ENCODE results near the gene SEC24D.
A peak's percentile ranks its signal among the peaks of the same experiment; 100 is the strongest.

Gene SEC24D

DNA sequence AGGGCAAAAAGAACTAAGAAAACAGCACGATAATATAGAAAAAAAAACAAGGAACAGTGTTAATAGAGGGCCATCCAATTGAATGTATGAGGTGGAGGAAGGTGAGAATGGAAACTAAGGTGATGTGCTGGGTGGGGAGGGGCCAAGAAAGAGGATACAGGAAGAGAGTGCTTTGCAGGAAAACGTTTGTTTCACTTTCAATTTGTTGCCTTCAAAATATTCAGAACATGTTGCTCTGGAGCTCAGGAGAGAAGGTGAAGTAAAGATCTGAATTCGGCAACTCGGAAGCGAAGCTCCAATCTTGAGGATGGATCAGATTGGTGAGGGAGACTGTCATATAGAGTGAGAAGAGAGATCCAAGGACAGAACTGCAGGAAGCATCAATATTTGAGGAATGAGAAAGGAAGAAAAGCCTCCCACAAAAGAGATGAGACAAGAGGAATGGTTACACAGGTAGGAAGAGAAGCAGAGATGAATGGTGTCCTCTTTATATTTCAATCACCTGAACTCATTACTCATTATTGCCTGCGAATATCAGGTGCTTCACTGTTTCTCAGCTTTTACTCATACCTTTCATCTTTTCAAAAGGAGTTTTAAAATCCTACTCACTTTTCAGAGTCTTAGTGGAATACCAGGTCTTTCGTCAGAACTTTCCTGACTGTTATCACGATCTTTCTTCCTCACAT lies 14.7 kb upstream of the SEC24D start:
- peak overlapping the region; percentile 54 for H3K4me3 ChIP-seq (ENCODE audit: low read depth, low read length)
- TF ChIP-seq, protein P1, sequence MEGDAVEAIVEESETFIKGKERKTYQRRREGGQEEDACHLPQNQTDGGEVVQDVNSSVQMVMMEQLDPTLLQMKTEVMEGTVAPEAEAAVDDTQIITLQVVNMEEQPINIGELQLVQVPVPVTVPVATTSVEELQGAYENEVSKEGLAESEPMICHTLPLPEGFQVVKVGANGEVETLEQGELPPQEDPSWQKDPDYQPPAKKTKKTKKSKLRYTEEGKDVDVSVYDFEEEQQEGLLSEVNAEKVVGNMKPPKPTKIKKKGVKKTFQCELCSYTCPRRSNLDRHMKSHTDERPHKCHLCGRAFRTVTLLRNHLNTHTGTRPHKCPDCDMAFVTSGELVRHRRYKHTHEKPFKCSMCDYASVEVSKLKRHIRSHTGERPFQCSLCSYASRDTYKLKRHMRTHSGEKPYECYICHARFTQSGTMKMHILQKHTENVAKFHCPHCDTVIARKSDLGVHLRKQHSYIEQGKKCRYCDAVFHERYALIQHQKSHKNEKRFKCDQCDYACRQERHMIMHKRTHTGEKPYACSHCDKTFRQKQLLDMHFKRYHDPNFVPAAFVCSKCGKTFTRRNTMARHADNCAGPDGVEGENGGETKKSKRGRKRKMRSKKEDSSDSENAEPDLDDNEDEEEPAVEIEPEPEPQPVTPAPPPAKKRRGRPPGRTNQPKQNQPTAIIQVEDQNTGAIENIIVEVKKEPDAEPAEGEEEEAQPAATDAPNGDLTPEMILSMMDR (IDR thresholded peaks at IDR 0.05; ENCODE audit: low read depth, low read length): no peak

DNA sequence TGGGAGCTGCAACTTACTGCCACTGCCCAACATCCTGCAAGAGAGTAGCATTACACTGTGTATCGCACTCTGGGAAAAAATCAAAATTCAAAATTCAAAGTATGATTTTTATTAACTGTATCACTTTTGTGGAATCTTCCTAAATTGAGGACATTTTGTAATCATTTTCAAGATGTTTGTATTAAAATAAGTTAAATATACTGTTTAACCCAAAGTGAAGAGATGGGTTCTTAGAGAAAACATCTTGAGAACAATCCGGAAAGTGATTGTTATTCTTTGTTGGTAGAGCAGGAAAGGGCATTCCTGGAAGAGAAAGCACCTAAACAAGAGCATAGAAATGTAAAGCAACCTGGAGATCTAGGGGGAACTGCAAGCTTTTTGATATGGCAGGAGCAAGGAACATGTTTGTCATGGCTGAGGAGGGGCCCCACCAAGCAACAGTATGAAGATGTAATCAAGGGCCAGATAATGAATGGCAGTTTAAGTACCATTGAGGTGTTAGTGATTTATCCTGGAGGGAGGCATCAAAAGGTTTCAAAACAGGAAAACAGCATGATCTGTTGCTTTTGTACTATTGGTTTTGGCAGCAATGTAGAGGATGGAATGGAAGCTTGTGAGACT lies 14.1 kb upstream of the SEC24D start:
- H3K4me3 ChIP-seq (ENCODE audit: low read depth, low read length): peak overlapping the region; percentile 54
- TF ChIP-seq, protein P1 (IDR thresholded peaks at IDR 0.05; ENCODE audit: low read depth, low read length): no peak

- TF ChIP-seq, protein P1 (IDR thresholded peaks at IDR 0.05; ENCODE audit: low read depth, low read length): no peak
- no peak overlapping the region for H3K4me3 ChIP-seq (ENCODE audit: low read depth, low read length)
Observed at GRCh38 chr4:118848901-118849300, 13.0 kb upstream of the SEC24D start.

DNA sequence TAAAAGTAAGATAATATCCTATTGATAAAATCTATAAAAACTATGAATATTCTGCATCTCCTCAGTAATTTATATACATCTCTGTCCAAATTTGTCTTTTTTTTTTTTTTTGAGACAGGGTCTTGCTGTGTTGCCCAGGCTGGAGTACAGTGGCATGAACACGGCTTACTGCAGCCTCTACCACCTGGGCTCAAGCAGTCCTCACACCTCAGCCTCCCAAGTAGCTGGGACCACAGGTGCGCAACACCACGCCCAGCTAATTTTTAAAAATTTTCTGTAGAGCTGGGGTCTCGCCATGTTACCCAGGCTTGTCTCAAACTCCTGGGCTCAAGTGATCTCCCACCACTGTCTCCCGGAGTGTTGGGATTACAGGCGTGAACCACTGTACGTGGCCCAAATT lies 12.3 kb upstream of the SEC24D start:
- TF ChIP-seq, protein P1 (IDR thresholded peaks at IDR 0.05; ENCODE audit: low read depth, low read length): no peak
- H3K4me3 ChIP-seq (ENCODE audit: low read depth, low read length): no peak overlapping the region

- no peak overlapping the region for H3K4me3 ChIP-seq (ENCODE audit: low read depth, low read length)
- TF ChIP-seq, protein P1 (IDR thresholded peaks at IDR 0.05; ENCODE audit: low read depth, low read length): no peak
Observed at GRCh38 chr4:118846979-118847378, 11.1 kb upstream of the SEC24D start.

GRCh38 chr4:118845552-118846050 lies 9.7 kb upstream of the SEC24D start:
- TF ChIP-seq, protein P1 (IDR thresholded peaks at IDR 0.05; ENCODE audit: low read depth, low read length): no peak
- no peak overlapping the region for H3K4me3 ChIP-seq (ENCODE audit: low read depth, low read length)

DNA sequence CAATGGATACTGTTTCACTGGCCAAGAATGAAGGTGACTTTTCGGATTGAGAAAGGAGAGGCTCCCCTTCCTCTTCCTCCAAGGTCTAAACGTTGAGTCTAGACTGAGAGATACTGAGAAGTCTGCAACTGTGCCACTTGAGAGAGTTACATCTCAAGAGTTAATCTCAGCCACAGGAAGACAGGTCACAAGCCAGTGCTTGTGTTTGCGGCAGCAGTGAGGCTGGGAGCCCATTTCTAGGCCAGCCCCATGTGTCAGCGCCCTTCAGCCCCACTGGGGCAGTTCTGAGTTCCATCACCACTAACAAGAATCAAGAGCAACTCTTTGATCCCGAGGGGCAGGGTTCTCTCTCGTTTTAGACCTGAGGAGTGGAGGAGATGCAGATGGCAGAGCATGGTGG lies 7.3 kb upstream of the SEC24D start:
- no peak overlapping the region for H3K4me3 ChIP-seq (ENCODE audit: low read depth, low read length)
- TF ChIP-seq, protein P1 (IDR thresholded peaks at IDR 0.05; ENCODE audit: low read depth, low read length): no peak
